Activated B cell treated with CpG ODN at 0.5 μM for 24 hours (primary cell): ENCODE data around the gene P2RX3. TPM values are rescaled to one million over a fixed set of nuclear protein-coding genes. Genes with fewer than 3 reads are reported as not detected.

Experiments
- ATAC-seq: fragments of 200-7000 bp; cut with Tn5 transposase; one replicate; pipeline ENCODE4 v1.10.0; 2021; ENCODE audit warnings: low read depth, mild to moderate bottlenecking, moderate library complexity
- CTCF ChIA-PET: fragments of 350-600 bp; sonication (Branson Sonifier 250); formaldehyde crosslinking; loops from one replicate; lab custom pipeline; 2021; ENCODE audit warnings: antibody characterized with exemption; lab: Charles Lee
- POLR2A ChIA-PET: fragments of 350-600 bp; sonication (Branson Sonifier 250); formaldehyde crosslinking; loops from one replicate; lab custom pipeline; 2021; ENCODE audit warnings: antibody characterized with exemption; lab: Charles Lee
- DNase-seq: peaks from one replicate; pipeline ENCODE4 v3.0.0; 2022
- H3K27ac Mint-ChIP-seq: one replicate; pipeline ENCODE4 v1.8.0; 2020; ENCODE audit warnings: mixed read lengths
- H3K27me3 Mint-ChIP-seq: one replicate; pipeline ENCODE4 v1.8.0; 2021; ENCODE audit warnings: mixed read lengths
- H3K36me3 Mint-ChIP-seq: one replicate; pipeline ENCODE4 v1.8.0; 2021; ENCODE audit warnings: low read depth, mixed read lengths
- H3K4me1 Mint-ChIP-seq: one replicate; pipeline ENCODE4 v1.8.0; 2021; ENCODE audit warnings: mixed read lengths
- H3K4me3 Mint-ChIP-seq: one replicate; pipeline ENCODE4 v1.8.0; 2020; ENCODE audit warnings: mild to moderate bottlenecking, mixed read lengths
- H3K9me3 Mint-ChIP-seq: one replicate; pipeline ENCODE4 v1.8.0; 2020; ENCODE audit warnings: mixed read lengths
- CTCF ChIP-seq: fragments of 200-600 bp; IDR thresholded peaks from one replicate; pipeline ENCODE4 v1.8.0; 2022; ENCODE audit warnings: antibody characterized with exemption, mild to moderate bottlenecking
- intact Hi-C: fragments of 100-400 bp; cut with micrococcal nuclease; formaldehyde crosslinking; loops from one replicate; pipeline ENCODE4 v1.15.1; 2024
- total RNA-seq: library from RNA; stranded (reverse); gene quantifications from 2 replicates; pipeline ENCODE4 v1.2.3, GENCODE V29; 2022

The P2RX3 gene
- total RNA-seq, 1 donor from 2014 or later: not detected

- Mint-ChIP-seq H3K27me3 (peaks cover 13% of the 10 kb centered on the region), H3K4me1 (no peaks in the 10 kb centered on the region), H3K9me3 (no peaks in the 10 kb centered on the region), H3K27ac (no peak overlapping the region), H3K4me3 (no peak overlapping the region), H3K36me3 (no peaks in the 10 kb centered on the region)
- no peak for TF ChIP-seq CTCF
- DNase-seq (no peak), ATAC-seq (no peak)
- POLR2A ChIA-PET: no interaction called here
- CTCF ChIA-PET: interaction anchor here (2.5 kb wide), 1 partner anchor 18 kb away, joined by 9 read pairs; no protein-coding TSS in a partner anchor
- intact Hi-C loops: no loop called here
Measured at GRCh38 chr11:57363131-57364080, 25.3 kb downstream of the P2RX3 start.

GRCh38 chr11:57364851-57365660, 26.9 kb downstream of the P2RX3 start:
- CTCF ChIA-PET: interaction anchor here (0.9 kb wide), 1 partner anchor 19 kb away, joined by 3 read pairs; no protein-coding TSS in a partner anchor
- H3K36me3 Mint-ChIP-seq: no peaks in the 10 kb centered on the region
- POLR2A ChIA-PET: no interaction called here
- peaks cover 16% of the 10 kb centered on the region for H3K27me3 Mint-ChIP-seq
- H3K27ac Mint-ChIP-seq: no peak overlapping the region
- DNase-seq (no peak), ATAC-seq (no peak)
- H3K9me3 Mint-ChIP-seq: no peaks in the 10 kb centered on the region
- H3K4me1 Mint-ChIP-seq: no peaks in the 10 kb centered on the region
- H3K4me3 Mint-ChIP-seq: no peak overlapping the region
- intact Hi-C loops: no loop called here
- no peak for TF ChIP-seq CTCF

- Mint-ChIP-seq H3K27ac (no peak overlapping the region), H3K4me1 (no peaks in the 10 kb centered on the region), H3K4me3 (no peak overlapping the region), H3K27me3 (peaks cover 12% of the 10 kb centered on the region), H3K36me3 (no peaks in the 10 kb centered on the region), H3K9me3 (no peaks in the 10 kb centered on the region)
- DNase-seq: no peak
- ChIA-PET CTCF (interaction anchor here (1.1 kb wide), 1 partner anchor 273 kb away, joined by 3 read pairs; no protein-coding TSS in a partner anchor), POLR2A (no interaction called here)
- no peak for ATAC-seq
- intact Hi-C loops: no loop called here
- no peak for TF ChIP-seq CTCF
Measured at GRCh38 chr11:57368106-57368844, 30.1 kb downstream of the P2RX3 start.

- CTCF ChIA-PET: no interaction called here
- H3K4me1 Mint-ChIP-seq: no peaks in the 10 kb centered on the region
- POLR2A ChIA-PET: no interaction called here
- H3K27me3 Mint-ChIP-seq: peaks cover 12% of the 10 kb centered on the region
- ATAC-seq: no peak
- H3K4me3 Mint-ChIP-seq: no peak overlapping the region
- intact Hi-C loops: no loop called here
- H3K9me3 Mint-ChIP-seq: no peaks in the 10 kb centered on the region
- no peaks in the 10 kb centered on the region for H3K36me3 Mint-ChIP-seq
- TF ChIP-seq CTCF: no peak
- no peak overlapping the region for H3K27ac Mint-ChIP-seq
- no peak for DNase-seq
Measured at GRCh38 chr11:57368845-57369232, 30.7 kb downstream of the P2RX3 start.
